Measurements from ENCODE around the gene HIBCH.
"Not testable (repeated sequence)": the region's sequence is repeated elsewhere in the genome, so short reads cannot be mapped to it uniquely, and the experiment has no call there.

- not testable (repeated sequence) for TF ChIP-seq EZH2phosphoT487 (IDR thresholded peaks at IDR 0.05; ENCODE audit: insufficient read depth, low read depth); EZH2 (IDR thresholded peaks at IDR 0.05; ENCODE audit: insufficient read depth, poor library complexity, severe bottlenecking)
These were observed 95.6 kb downstream of the HIBCH start for GRCh38 chr2:190223989-190224388.
